NCI-H460 (cell line): ENCODE data around the gene CIAO2A. TPM values are rescaled to one million over a fixed set of nuclear protein-coding genes. Genes with fewer than 3 reads are reported as not detected.
"Not testable (repeated sequence)": the region's sequence is repeated elsewhere in the genome, so short reads cannot be mapped to it uniquely, and the experiment has no call there.

Experiments
- DNase-seq: peaks from one replicate; pipeline ENCODE4 v3.0.0-alpha.2; 2016; ENCODE audit warnings: low read depth; ENCODE audit errors: extremely low read depth
- total RNA-seq: library from RNA; depleted of rRNA; stranded (reverse); fragments of >200 nt; shearing (Covaris generic); gene quantifications from 2 replicates; pipeline ENCODE4 v1.2.3, GENCODE V29; 2014

Gene CIAO2A
- total RNA-seq, 1 experiment from 2014 or later, result 150 TPM

GRCh38 chr15:64112073-64112772, 18.6 kb upstream of the CIAO2A start:
- no peak for DNase-seq

GRCh38 chr15:64111679-64112050, 18.0 kb upstream of the CIAO2A start:
- DNase-seq, result no peak

- DNase-seq, result no peak
These were observed 17.5 kb upstream of the CIAO2A start for GRCh38 chr15:64110950-64111678.

- DNase-seq, result not testable (repeated sequence)
These were observed 16.6 kb upstream of the CIAO2A start for GRCh38 chr15:64110108-64110701.

- DNase-seq, result no peak
These were observed 13.7 kb upstream of the CIAO2A start for GRCh38 chr15:64107337-64107736.

GRCh38 chr15:64105113-64105704, 11.6 kb upstream of the CIAO2A start:
- no peak for DNase-seq

- no peak for DNase-seq
These were observed 8.9 kb upstream of the CIAO2A start for GRCh38 chr15:64102497-64102896.

GRCh38 chr15:64100958-64101357, 7.3 kb upstream of the CIAO2A start:
- no peak for DNase-seq

- DNase-seq, result no peak
These were observed 5.7 kb upstream of the CIAO2A start for GRCh38 chr15:64099379-64099778.

- no peak for DNase-seq
These were observed 3.2 kb upstream of the CIAO2A start for GRCh38 chr15:64096668-64097384.

- DNase-seq, result peak; percentile 90
These were observed 2.4 kb upstream of the CIAO2A start, which contains the start of gene SNX1 for GRCh38 chr15:64095795-64096667. Gene SNX1 (plus strand): TSS chr15:64095982. CDS start chr15:64096014, 32 bp downstream.

- no peak for DNase-seq
These were observed 1.8 kb upstream of the CIAO2A start for GRCh38 chr15:64095431-64095794.

- DNase-seq, result no peak
These were observed 593 bp downstream of the CIAO2A start for GRCh38 chr15:64092864-64093626.

- no peak for DNase-seq
These were observed 1.4 kb downstream of the CIAO2A start for GRCh38 chr15:64092075-64092820.

- DNase-seq, result no peak
These were observed 3.1 kb downstream of the CIAO2A start for GRCh38 chr15:64090527-64090926.

GRCh38 chr15:64089543-64090280, 3.9 kb downstream of the CIAO2A start:
- no peak for DNase-seq

- DNase-seq, result no peak
These were observed 10.9 kb downstream of the CIAO2A start for GRCh38 chr15:64082757-64083156.

GRCh38 chr15:64073496-64073895, 20.1 kb downstream of the CIAO2A start:
- not testable (repeated sequence) for DNase-seq
